G401 (cell line): ENCODE measurements around the gene TPGS1. TPM values are rescaled to one million over a fixed set of nuclear protein-coding genes. Genes with fewer than 3 reads are reported as not detected.

Source experiments
- DNase-seq: peaks from one replicate; pipeline ENCODE4 v3.0.0-alpha.2; 2015; ENCODE audit warnings: low spot score
- in situ Hi-C: cut with HindIII; loops from 2 replicates; pipeline ENCODE4 v1.10.0; 2016; ENCODE audit warnings: low sequenced_read_pairs, mixed read lengths
- total RNA-seq: library from RNA; depleted of rRNA; stranded (reverse); fragments of >200 nt; shearing (Covaris generic); gene quantifications from 2 replicates; pipeline ENCODE4 v1.2.3, GENCODE V29; 2014

Gene TPGS1
- total RNA-seq, 1 experiment from 2014 or later, result 89.0 TPM

DNA sequence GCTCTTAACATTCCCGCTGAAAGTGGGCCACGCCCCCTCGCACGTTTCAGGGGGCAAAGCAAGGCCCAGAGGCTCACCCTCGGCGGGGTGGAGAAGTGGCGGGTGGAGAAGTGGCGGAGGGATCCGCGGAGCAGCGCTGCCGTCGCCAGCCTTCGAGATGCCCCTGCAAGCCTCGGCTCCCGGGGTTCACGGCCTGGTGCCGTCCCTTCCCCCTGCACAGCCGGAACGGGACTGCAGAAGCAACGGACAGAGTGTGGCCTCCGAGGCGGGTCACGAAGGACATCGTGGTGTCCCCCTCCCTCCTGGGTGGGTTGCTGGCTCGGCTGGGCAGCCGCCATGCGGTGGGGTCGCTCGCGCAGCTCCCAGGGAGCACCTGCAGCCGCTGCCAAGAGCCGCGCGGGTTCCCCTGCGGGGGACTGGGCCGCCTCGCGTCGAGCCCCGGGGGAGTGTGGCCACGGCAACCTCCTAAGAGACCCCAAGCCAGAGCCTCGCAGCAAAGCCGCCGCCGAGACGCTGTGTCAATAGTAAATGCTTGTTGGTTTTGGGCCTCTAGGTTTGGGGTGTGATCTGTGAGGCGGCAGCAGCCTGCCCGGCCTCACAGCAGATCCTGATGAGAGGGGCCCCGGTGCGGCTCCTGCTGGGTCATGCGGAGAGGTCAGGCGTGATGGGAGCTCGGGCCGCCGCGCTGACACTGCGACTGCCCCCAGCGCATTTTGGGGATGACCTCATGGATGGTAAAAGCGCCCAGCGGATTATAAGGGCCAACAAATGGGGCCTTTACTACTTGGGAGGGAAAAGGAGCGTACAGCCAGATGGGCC, 5.5 kb downstream of the TPGS1 start:
- in situ Hi-C loops, result no loop called here

DNA sequence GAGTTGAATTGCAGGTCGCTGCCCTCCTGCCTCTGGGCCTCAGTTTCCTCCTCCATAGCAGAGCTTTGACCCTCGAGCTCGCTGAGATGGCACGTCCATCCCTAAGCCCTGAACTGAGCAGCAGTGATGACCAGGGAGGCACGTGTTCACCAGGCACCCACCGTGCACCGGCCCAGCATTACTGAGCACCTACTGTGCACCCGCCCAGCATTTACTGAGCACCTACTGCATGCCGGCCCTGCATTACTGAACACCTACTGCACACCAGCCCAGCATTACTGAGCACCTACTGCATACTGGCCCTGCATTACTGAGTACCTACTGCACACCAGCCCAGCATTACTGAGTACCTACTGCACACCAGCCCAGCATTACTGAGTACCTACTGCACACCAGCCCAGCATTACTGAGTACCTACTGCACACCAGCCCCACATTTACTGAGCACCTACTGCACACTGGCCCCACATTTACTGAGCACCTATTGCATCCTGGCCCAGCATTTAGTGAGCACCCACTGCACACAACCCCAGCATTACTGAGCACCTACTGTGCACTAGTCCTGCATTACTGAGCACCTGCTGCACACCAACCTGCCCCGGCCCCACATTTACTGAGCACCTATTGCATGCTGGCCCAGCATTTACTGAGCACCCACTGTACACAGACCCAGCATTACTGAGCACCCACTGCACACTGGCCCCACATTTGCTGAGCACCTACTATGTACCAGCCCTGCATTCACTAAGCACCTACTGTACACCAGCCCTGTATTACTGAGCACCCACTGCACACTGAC, 6.3 kb downstream of the TPGS1 start:
- no peak for DNase-seq
- in situ Hi-C loops, result no loop called here

More for the DNA sequence above, 5.5 kb downstream of the TPGS1 start:
- no peak for DNase-seq

DNA sequence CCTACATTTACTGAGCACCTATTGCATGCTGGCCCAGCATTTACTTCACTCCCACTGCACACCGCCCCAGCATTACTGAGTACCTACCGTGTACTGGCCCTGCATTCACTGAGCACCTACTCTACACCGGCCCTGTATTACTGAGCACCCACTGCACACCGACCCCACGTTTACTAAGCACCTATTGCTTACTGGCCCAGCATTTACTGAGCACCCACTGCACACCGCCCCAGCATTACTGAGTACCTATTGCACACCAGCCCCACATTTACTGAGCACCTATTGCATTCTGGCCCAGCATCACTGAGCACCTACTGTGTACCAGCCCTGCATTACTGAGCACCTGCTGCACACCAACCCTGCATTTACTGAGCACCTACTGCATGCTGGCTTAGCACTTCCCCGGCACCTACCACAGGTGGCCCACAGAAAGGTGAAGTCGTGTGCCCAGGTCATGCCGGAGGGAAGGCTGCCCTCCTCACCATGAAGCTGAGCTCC, 6.9 kb downstream of the TPGS1 start:
- DNase-seq, result no peak
- in situ Hi-C loops, result no loop called here

DNA sequence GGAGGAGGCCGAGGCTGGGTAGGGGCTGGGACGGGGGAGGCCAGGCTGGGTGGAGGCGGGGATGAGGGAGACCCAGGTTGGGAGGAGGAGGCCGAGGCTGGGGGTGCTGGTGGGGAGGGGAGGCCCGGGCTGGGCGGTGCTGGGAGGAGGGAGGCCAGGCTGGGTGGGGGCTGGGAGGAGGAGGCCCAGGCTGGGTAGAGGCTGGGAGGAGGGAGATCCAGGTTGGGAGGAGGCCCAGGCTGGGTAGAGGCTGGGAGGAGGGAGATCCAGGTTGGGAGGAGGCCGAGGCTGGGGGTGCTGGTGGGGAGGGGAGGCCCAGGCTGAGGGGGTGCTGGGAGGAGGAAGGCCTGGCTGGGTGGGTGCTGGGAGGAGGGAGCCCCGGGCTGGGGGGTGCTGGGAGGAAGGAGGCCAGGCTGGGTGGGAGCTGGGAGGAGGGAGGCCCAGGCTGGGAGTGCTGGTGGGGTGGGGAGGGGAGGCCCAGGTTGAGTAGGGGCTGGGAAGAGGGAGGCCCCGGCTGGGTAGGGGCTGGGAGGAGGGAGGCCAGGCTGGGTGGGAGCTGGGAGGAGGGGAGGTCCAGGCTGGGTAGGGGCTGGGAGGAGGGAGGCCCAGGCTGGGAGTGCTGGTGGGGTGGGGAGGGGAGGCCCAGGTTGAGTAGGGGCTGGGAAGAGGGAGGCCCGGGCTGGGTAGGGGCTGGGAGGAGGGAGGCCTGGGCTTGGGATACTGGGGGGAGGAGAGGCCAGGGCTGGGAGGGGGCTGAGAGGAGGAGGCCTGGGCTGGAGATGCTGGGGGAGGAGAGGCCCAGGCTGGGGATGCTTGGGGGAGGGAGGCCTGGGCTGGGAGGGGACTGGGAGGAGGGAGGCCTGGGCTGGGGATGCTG, 10.7 kb downstream of the TPGS1 start:
- in situ Hi-C loops, result no loop called here
- DNase-seq, result no peak

- DNase-seq, result no peak
- in situ Hi-C loops, result no loop called here
Observed at GRCh38 chr19:518598-519231, 11.4 kb downstream of the TPGS1 start.

DNA sequence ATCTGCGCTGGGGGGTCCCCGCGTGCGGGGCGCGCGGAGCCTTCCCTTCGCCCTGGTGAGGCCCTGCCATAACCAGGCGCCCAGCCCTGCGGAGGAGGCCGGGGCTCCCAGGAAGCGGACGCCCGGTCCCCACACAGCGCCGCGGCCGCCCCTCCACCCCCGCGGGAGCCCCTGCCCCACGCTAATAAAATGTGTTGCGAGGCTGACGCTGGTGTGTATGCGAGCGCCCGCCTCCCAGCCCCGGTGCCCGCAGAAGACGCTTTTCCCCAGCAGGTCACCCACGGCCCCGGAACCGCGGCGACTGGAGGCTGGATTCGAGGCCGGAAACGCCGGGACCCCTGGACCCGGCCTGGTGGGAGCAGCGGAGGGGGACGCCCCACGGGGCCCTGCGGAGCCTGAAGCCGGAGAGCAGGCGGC, 12.2 kb downstream of the TPGS1 start:
- DNase-seq, result no peak
- in situ Hi-C loops, result no loop called here

DNA sequence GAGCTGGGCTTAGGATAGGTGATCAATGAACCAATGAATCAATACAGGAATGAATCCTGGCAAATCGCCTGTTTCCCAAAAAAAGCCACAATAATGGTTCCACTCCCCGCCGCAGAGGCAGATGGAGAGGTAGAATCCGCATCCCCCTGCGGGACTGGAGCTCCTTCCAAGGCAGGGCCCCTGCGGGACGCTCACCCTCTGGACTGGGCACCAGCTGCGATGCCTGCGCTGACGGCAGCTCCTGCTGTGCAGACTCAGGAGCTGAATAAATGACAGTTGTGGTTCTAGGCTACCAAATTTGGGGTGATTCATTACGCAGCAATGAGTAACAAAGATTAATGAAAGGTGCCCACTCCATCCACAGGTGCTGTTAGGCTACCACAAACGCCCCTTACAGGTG, 15.4 kb downstream of the TPGS1 start:
- DNase-seq, result no peak
- in situ Hi-C loops, result no loop called here

GRCh38 chr19:524062-524674, 16.9 kb downstream of the TPGS1 start:
- no peak for DNase-seq
- in situ Hi-C loops, result no loop called here

DNA sequence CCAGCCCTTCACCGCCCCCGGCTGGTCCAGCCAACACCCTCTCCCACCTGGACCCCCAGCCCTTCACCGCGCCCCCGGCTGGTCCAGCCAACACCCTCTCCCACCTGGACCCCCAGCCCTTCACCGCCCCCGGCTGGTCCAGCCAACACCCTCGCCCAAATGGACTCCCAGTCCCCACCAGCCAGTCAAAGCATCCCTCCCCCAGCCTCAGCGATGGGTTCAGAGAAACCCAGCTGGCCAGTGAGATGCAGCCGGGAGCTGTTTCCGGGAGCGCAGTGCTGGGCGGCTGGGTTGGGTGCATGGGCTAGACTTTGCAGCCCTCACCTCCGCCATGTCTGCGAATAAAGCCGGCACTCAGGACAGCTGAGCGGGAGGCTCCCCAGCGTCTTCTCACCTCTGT, 17.7 kb downstream of the TPGS1 start:
- no peak for DNase-seq
- in situ Hi-C loops, result no loop called here

DNA sequence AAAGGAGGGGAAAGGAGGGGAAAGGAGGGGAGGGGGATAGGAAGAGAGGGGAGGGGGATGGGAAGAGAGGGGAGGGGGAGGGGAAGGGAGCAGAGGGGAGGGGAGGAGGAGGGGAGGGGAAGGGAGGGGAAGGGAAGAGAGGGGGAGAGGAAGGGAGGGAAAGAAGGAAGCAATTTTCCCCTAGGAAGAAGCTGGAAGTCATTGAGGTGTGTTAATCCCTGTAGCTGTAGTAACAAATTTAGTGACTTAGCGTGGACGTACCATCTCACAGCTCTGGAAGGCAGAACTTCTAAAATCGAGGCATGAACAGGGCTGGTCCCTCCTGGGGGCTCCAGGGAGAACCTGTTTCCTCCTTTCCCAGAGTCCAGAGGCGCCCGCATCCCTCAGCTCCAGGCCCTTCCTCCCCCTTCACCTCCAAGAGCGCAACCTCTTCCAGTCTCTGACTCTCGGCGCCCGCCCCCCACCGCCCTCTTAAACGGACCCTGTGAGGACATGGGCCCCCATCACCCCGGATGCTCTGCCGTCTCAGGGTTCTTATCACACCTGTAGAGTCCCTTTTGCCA, 18.6 kb downstream of the TPGS1 start:
- in situ Hi-C loops, result no loop called here

GRCh38 chr19:530134-531008, 23.1 kb downstream of the TPGS1 start:
- no peak for DNase-seq
- in situ Hi-C loops, result no loop called here

More for the DNA sequence above, 18.6 kb downstream of the TPGS1 start:
- no peak for DNase-seq

DNA sequence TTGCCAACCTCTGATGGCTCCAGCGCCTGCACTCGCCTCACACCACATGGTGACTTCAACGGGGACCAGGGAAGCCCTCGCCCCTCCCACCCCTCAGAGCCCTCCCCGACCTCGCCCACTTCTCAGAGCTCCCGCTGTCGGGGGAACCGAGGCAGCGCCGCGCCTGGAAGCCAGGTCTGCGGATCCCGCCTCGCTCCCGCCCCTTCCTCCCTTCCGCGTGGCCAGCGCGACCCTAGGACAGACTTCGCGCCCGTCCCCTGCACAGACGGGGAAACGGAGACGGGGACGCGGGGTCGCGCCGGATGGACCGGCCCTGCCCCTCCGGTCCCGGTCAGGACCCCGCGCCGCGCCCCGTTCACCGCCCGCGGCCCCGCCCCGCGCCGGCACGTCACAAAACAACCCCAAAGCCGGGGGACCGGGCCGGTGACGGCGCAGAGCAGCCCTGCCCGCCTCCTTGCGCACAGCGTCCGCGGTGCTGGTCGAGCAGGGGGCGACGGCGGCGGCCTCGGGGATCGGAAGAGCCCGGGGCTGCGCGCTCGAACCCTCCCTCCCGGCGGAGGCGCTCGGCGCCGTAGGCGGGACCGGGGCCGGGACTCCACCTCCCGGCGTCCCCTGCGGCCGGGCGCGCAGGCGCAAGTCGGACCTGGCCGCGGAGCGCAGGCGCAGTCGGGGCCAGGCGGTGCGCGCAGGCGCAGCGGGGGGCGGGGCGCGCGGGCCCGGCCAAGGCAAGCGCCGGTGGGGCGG, 23.9 kb downstream of the TPGS1 start:
- in situ Hi-C loops, result no loop called here
- peak; percentile 62 for DNase-seq

DNA sequence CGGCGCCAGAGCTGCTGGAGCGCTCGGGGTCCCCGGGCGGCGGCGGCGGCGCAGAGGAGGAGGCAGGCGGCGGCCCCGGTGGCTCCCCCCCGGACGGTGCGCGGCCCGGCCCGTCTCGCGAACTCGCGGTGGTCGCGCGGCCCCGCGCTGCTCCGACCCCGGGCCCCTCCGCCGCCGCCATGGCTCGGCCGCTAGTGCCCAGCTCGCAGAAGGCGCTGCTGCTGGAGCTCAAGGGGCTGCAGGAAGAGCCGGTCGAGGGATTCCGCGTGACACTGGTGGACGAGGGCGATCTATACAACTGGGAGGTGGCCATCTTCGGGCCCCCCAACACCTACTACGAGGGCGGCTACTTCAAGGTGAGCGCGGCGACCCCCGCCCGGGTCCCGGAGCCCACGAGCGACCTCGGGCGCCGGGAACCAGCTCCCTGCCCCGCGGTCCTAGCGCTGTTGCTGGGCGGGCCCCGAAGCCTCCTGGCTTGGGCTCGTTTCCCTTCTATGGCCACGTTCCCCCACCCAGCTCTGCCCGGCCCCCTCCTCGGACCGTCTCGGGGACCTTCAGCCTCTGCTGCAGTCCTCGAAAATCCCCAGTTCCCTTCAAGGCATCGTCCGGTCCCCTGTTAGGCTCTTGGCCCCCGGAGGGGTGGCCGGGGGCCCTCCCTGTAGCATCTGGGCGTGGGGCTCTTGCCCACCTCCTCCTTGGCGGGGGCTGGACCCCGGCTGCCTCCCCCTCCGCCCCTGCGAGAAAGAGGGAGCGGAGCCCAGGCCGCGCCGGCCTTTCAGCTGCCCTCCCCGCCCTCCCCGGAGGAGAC, 24.7 kb downstream of the TPGS1 start, which contains the start of gene CDC34:
Gene CDC34, plus strand, starts transcription at position 8 of the 808 bp plus-strand sequence. Its CDS starts 172 bp downstream, at position 180.
- no peak for DNase-seq
- in situ Hi-C loops, result no loop called here

DNA sequence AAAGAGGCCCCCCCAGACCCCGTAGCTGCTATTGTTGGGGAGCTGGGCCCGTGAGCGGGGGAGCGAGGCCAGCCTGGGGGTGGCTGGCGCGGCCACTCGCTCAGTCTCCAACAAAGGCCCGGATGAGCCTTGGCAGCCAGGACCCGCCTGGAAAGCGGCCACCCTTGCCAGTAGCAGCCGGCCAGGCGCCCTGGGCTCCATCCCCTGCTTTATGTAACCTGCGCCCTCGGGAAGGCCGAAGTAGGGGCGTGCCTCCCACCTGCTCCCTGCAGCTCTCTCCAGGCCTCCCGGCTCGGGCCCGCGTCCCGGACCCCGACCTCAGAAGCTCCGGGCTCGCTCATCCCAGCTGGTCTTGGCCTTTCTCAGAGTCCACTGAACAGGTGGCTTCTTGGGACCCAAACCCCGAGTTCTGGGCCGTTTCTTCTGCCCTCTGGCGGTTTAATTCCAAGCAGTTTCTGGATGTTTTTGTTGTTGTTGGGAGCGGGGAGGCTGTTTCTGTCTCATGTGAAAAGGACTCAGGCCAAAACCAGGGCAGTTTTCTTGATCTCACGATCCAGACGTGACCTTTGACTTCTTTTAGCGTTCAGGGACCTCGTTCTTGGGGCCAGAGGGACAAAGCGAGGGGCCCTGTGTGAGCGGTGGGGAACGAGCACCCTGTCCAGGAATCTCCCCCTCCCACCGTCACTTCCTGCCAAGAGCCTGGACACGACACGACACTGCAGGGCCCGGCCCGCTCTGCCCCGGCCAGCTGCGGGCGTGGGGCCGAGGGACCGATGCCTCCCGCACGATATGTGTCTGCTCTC, 25.5 kb downstream of the TPGS1 start:
- DNase-seq, result peak; percentile 85
- in situ Hi-C loops, result no loop called here
